Cardiac muscle cell (in vitro differentiated cells and primary cell): ENCODE measurements around the gene HLA-F. TPM values are rescaled to one million over a fixed set of nuclear protein-coding genes. Genes with fewer than 3 reads are reported as not detected.
A peak's percentile ranks its signal among the peaks of the same experiment; 100 is the strongest.

Experiments
- DNase-seq, 2 donors: peaks; one replicate each; pipeline versions ENCODE4 v3.0.0 to v3.0.0-alpha.2; 2010 to 2017; ENCODE audit warnings: low read depth in 1 of 2, low spot score in 1 of 2
- H3K27ac ChIP-seq: fragments of 200-600 bp; sonication (generic); 2 replicates; pipeline ENCODE4 v1.5.1; 2016
- H3K27me3 ChIP-seq: fragments of 200-600 bp; sonication (generic); 2 replicates; pipeline ENCODE4 v1.6.0; 2016; ENCODE audit warnings: control low read depth
- H3K36me3 ChIP-seq: fragments of 200-600 bp; sonication (generic); 2 replicates; pipeline ENCODE4 v1.5.1; 2016; ENCODE audit warnings: control low read depth
- H3K4me1 ChIP-seq: fragments of 200-600 bp; sonication (generic); 2 replicates; pipeline ENCODE4 v1.8.1; 2017; ENCODE audit warnings: low read depth, mild to moderate bottlenecking, mixed run types
- H3K4me3 ChIP-seq: fragments of 200-600 bp; sonication (generic); 2 replicates; pipeline ENCODE4 v1.5.1; 2016; ENCODE audit warnings: mild to moderate bottlenecking
- H3K9me3 ChIP-seq: fragments of 200-600 bp; sonication (generic); 2 replicates; pipeline ENCODE4 v1.5.1; 2017; ENCODE audit warnings: low read depth, mild to moderate bottlenecking, control low read depth
- polyA plus RNA-seq: library from polyadenylated mRNA; unstranded; fragments of >200 nt; fragmentation: Nextera tagmentation; extraction: Ambion mirVana; gene quantifications from 2 replicates; pipeline ENCODE4 v1.2.1, GENCODE V29; 2016
- total RNA-seq: library from RNA; depleted of rRNA; stranded (reverse); fragments of >200 nt; gene quantifications from 2 replicates; pipeline ENCODE4 v1.2.3, GENCODE V29; 2016
- TF ChIP-seq, protein P1 (sequence below): IDR thresholded peaks from 2 replicates; pipeline ENCODE4 v1.5.1; 2012; ENCODE audit warnings: low read depth, mild to moderate bottlenecking, low read length

Gene HLA-F
- total and polyA plus RNA-seq, 2 experiments from 2014 or later, result 0.84 to 1.5 TPM

DNA sequence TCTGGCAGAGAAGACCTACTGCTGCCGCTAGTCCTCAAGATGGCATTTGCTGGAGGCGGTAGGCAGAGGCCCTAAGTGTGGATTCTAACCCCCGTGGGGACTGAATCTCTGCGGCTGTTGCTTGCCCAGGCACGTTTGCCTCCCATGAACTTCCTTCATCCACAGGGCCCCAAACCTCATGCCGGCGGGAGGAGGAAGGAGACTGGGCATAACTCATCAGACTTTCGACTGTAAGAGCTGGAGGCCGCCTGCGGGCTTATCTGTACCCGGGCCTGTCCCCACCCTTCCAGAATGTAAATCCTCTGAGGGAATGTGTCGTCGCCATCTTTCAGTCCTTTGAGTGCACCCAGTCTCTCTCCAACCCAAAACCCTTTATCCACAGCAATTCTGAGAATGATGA, 43.3 kb upstream of the HLA-F start:
- Histone ChIP-seq H3K4me1 (peaks cover 15% of the 10 kb centered on the region), H3K27me3 (no peaks in the 10 kb centered on the region), H3K27ac (no peak overlapping the region), H3K9me3 (no peaks in the 10 kb centered on the region), H3K4me3 (no peak overlapping the region), H3K36me3 (no peaks in the 10 kb centered on the region)
- no peak for DNase-seq
- TF ChIP-seq, protein P1, sequence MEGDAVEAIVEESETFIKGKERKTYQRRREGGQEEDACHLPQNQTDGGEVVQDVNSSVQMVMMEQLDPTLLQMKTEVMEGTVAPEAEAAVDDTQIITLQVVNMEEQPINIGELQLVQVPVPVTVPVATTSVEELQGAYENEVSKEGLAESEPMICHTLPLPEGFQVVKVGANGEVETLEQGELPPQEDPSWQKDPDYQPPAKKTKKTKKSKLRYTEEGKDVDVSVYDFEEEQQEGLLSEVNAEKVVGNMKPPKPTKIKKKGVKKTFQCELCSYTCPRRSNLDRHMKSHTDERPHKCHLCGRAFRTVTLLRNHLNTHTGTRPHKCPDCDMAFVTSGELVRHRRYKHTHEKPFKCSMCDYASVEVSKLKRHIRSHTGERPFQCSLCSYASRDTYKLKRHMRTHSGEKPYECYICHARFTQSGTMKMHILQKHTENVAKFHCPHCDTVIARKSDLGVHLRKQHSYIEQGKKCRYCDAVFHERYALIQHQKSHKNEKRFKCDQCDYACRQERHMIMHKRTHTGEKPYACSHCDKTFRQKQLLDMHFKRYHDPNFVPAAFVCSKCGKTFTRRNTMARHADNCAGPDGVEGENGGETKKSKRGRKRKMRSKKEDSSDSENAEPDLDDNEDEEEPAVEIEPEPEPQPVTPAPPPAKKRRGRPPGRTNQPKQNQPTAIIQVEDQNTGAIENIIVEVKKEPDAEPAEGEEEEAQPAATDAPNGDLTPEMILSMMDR, result no peak

- H3K4me1 ChIP-seq, result peaks cover 15% of the 10 kb centered on the region
- no peak overlapping the region for H3K4me3 ChIP-seq
- H3K27me3 ChIP-seq, result no peaks in the 10 kb centered on the region
- no peak overlapping the region for H3K27ac ChIP-seq
- DNase-seq, result no peak
- TF ChIP-seq, protein P1, result peak; percentile 13
- H3K36me3 ChIP-seq, result no peaks in the 10 kb centered on the region
- H3K9me3 ChIP-seq, result no peaks in the 10 kb centered on the region
These were observed 42.8 kb upstream of the HLA-F start for GRCh38 chr6:29680416-29680815.

- Histone ChIP-seq H3K27ac (no peak within 1 kb of the TSS), H3K4me3 (no peak within 1 kb of the TSS), H3K27me3 (no peaks in the 10 kb centered on the region), H3K9me3 (no peaks in the 10 kb centered on the region), H3K4me1 (peaks cover 15% of the 10 kb centered on the region), H3K36me3 (no peaks in the 10 kb centered on the region)
- no peak for DNase-seq
- TF ChIP-seq, protein P1, result no peak
These were observed 42.3 kb upstream of the HLA-F start, which contains the start of gene ZFP57 for GRCh38 chr6:29680904-29681303. TSS of gene ZFP57 (minus strand) at chr6:29681152. CDS start at chr6:29677003, 4,149 bp downstream.

- TF ChIP-seq, protein P1, result no peak
These were observed 41.4 kb upstream of the HLA-F start for GRCh38 chr6:29681811-29682210.

GRCh38 chr6:29685718-29686326, 37.4 kb upstream of the HLA-F start:
- Histone ChIP-seq H3K9me3 (no peaks in the 10 kb centered on the region), H3K27ac (no peak overlapping the region), H3K4me1 (no peaks in the 10 kb centered on the region), H3K4me3 (no peak overlapping the region), H3K27me3 (no peaks in the 10 kb centered on the region), H3K36me3 (no peaks in the 10 kb centered on the region)
- TF ChIP-seq, protein P1, result peak; percentile 29
- DNase-seq, result peak; percentile 26 to 76

More at GRCh38 chr6:29681811-29682210, 41.4 kb upstream of the HLA-F start:
- H3K36me3 ChIP-seq, result no peaks in the 10 kb centered on the region
- no peaks in the 10 kb centered on the region for H3K27me3 ChIP-seq
- H3K9me3 ChIP-seq, result no peaks in the 10 kb centered on the region
- DNase-seq, result peak in 1 of 2 donors; percentile 17
- H3K4me3 ChIP-seq, result no peak overlapping the region
- no peak overlapping the region for H3K27ac ChIP-seq
- peaks cover 13% of the 10 kb centered on the region for H3K4me1 ChIP-seq
